Measurements from ENCODE around the gene STYXL2. TPM values are rescaled to one million over a fixed set of nuclear protein-coding genes. Genes with fewer than 3 reads are reported as not detected.

The STYXL2 gene
- total and polyA plus RNA-seq, 8 donors, result 0.12 to 1.3 (median 0.66) TPM; not detected in 1

DNA sequence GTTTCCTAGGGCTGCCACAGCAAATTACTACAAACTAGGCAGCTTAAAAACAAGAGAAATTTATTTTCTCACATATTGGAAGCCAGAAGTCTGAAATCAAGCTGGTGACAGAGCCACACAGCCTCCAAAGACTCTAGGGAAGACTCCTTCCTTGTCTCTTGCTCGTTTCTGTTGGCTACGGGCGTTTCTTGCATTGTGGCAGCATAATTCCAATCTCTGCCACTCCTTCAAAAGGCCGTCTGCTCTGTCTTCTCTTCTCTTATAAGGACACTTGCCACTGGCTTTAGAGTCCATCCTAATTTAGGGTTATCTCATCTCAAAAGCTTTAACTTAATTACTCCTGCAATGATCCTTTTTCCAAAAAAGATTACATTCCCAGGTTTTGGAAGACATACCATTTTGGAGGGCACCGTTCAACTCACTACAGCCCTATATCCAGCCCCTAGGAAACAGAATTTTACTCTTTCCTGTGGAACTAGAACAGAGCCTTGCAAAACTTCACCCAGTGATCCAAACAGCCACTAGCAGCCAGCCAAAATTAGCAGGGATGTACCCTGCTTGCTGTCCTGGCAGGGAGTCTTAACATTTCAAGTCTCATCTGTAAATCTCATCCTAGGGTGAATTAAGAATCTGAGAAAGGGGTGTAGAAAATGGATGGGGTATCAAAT, 9.2 kb downstream of the STYXL2 start:
- Histone ChIP-seq H3K4me1 (no peaks in the 10 kb centered on the region), H3K4me3 (no peak overlapping the region), H3K27me3 (peaks cover 0 to 11% of the 10 kb centered on the region in 2 donors), H3K9me3 (no peaks in the 10 kb centered on the region), H3K27ac (no peak overlapping the region), H3K36me3 (no peaks in the 10 kb centered on the region)
- TF ChIP-seq, protein P1, sequence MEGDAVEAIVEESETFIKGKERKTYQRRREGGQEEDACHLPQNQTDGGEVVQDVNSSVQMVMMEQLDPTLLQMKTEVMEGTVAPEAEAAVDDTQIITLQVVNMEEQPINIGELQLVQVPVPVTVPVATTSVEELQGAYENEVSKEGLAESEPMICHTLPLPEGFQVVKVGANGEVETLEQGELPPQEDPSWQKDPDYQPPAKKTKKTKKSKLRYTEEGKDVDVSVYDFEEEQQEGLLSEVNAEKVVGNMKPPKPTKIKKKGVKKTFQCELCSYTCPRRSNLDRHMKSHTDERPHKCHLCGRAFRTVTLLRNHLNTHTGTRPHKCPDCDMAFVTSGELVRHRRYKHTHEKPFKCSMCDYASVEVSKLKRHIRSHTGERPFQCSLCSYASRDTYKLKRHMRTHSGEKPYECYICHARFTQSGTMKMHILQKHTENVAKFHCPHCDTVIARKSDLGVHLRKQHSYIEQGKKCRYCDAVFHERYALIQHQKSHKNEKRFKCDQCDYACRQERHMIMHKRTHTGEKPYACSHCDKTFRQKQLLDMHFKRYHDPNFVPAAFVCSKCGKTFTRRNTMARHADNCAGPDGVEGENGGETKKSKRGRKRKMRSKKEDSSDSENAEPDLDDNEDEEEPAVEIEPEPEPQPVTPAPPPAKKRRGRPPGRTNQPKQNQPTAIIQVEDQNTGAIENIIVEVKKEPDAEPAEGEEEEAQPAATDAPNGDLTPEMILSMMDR (IDR thresholded peaks at IDR 0.05), result no peak
- no peak for ATAC-seq
- intact Hi-C loops (cut with DNase I), result no loop called here
- no peak for DNase-seq

- Histone ChIP-seq H3K36me3 (no peaks in the 10 kb centered on the region), H3K9me3 (no peaks in the 10 kb centered on the region), H3K27ac (no peak overlapping the region), H3K4me3 (no peak overlapping the region), H3K4me1 (no peaks in the 10 kb centered on the region), H3K27me3 (peaks cover 0 to 11% of the 10 kb centered on the region in 2 donors)
- DNase-seq (no peak), ATAC-seq (no peak)
- intact Hi-C loops (cut with DNase I), result no loop called here
- TF ChIP-seq, protein P1 (IDR thresholded peaks at IDR 0.05), result no peak
Observed at GRCh38 chr1:167104256-167104633, 10.4 kb downstream of the STYXL2 start.

DNA sequence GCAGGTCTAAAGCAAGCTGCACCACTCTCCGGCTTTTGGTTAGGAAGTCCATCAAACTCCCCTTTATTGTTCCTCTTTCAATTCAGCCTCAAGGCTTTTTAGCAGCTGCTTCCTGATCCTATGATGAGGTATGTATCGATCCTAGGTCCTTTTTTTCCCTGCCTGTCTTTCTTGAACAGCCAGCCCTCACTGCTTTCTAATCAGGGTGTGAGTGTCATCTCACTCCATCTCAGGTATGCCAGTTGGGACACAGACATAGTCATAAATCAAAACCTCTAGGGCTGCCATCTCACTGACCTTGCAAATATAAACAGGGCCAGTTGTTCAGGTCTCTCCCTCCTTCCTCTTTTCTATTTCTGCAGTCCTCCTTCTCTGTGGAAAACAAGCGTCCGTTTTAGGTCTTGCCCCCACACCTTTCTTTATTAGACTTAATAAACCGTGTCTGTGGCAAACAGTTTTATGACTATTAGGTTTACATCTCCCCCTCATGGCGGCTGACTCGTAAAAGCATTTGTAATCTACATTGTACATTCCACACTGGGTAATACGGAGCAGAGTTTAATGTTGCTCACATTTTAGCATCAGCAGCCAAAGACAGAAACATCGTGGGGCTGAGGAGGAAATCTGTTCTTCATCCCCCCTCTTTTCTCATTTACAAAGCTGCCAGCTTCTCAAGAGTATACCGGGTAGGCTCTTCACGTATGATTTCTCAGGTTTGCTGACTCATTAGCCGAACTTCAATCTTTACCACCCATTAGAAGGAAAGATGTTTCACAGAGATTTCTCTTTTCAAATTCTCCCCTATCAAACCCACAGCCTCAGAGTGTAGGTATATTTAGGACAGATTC, 11.6 kb downstream of the STYXL2 start:
- Histone ChIP-seq H3K4me3 (no peak overlapping the region), H3K9me3 (no peaks in the 10 kb centered on the region), H3K4me1 (no peaks in the 10 kb centered on the region), H3K27ac (no peak overlapping the region), H3K36me3 (no peaks in the 10 kb centered on the region), H3K27me3 (no peaks in the 10 kb centered on the region)
- TF ChIP-seq, protein P1 (IDR thresholded peaks at IDR 0.05), result no peak
- DNase-seq (no peak), ATAC-seq (no peak)
- intact Hi-C loops (cut with DNase I), result no loop called here

GRCh38 chr1:167106119-167106461, 12.2 kb downstream of the STYXL2 start:
- DNase-seq, result no peak
- intact Hi-C loops (cut with DNase I), result no loop called here
- Histone ChIP-seq H3K27ac (no peak overlapping the region), H3K4me1 (no peaks in the 10 kb centered on the region), H3K36me3 (no peaks in the 10 kb centered on the region), H3K4me3 (no peak overlapping the region), H3K27me3 (no peaks in the 10 kb centered on the region), H3K9me3 (no peaks in the 10 kb centered on the region)
- TF ChIP-seq, protein P1 (IDR thresholded peaks at IDR 0.05), result no peak
- ATAC-seq, result no peak

DNA sequence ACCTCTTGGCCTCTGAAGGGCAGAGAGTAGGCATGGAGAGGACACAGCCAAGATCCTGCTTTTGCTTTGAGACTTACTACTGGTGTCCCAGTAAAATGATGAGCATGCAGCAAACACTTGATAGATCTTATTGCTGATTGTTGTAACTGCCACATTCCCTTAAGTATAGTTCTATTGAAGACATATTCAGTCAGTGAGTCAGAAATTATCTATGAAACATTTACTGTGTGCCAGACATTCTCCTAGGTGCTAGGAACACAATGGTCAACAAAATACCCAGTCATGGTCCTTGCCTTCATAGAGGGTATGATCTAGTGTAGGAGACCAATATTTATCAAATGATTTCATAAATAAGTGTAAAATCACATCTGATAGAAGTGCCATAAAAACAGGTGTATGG, 13.6 kb downstream of the STYXL2 start:
- Histone ChIP-seq H3K36me3 (no peaks in the 10 kb centered on the region), H3K27ac (no peak overlapping the region), H3K4me3 (no peak overlapping the region), H3K9me3 (no peaks in the 10 kb centered on the region), H3K27me3 (no peaks in the 10 kb centered on the region), H3K4me1 (no peaks in the 10 kb centered on the region)
- TF ChIP-seq, protein P1 (IDR thresholded peaks at IDR 0.05), result no peak
- DNase-seq (no peak), ATAC-seq (no peak)
- intact Hi-C loops (cut with DNase I), result no loop called here
